Measurements from ENCODE around the gene ADAMTS12.

GRCh38 chr5:33537240-33537639, 354.6 kb downstream of the ADAMTS12 start:
- TF ChIP-seq CTCF (IDR thresholded peaks at IDR 0.05 in 4 of 5, conservative IDR thresholded peaks at IDR 0.05 in 1 of 5) (no peak), POLR2A (IDR thresholded peaks at IDR 0.05) (no peak)
